NCI-H2081 (cell line): ENCODE measurements around the gene BRCA2.
"Not testable (repeated sequence)": the region's sequence is repeated elsewhere in the genome, so short reads cannot be mapped to it uniquely, and the experiment has no call there.

ENCODE experiments used
- DNase-seq, 2 experiments: peaks; one replicate each; lab custom pipeline; 2025; lab: John Stamatoyannopoulos, UW

BRCA2 gene

GRCh38 chr13:32311188-32311897 is 4.0 kb upstream of the BRCA2 start:
- DNase-seq: no peak

- no peak for DNase-seq
These were observed 754 bp upstream of the BRCA2 start for GRCh38 chr13:32314271-32315237.

- peak in 1 of 2 experiments; percentile 63 for DNase-seq
These were observed 676 bp downstream of the BRCA2 start for GRCh38 chr13:32316028-32316339.

GRCh38 chr13:32316501-32316900 is 1.2 kb downstream of the BRCA2 start:
- DNase-seq: no peak

- DNase-seq: no peak
These were observed 2.6 kb downstream of the BRCA2 start for GRCh38 chr13:32317716-32318465.

GRCh38 chr13:32320528-32320927 is 5.2 kb downstream of the BRCA2 start:
- DNase-seq: no peak

- no peak for DNase-seq
These were observed 8.6 kb downstream of the BRCA2 start for GRCh38 chr13:32323912-32324311.

GRCh38 chr13:32330441-32330840 is 15.1 kb downstream of the BRCA2 start:
- DNase-seq: no peak

GRCh38 chr13:32334671-32335070 is 19.4 kb downstream of the BRCA2 start:
- no peak for DNase-seq

GRCh38 chr13:32340914-32341313 is 25.6 kb downstream of the BRCA2 start:
- DNase-seq: no peak

GRCh38 chr13:32347651-32348050 is 32.3 kb downstream of the BRCA2 start:
- no peak for DNase-seq

GRCh38 chr13:32350839-32351441 is 35.6 kb downstream of the BRCA2 start:
- DNase-seq: not testable (repeated sequence)

GRCh38 chr13:32354040-32354439 is 38.7 kb downstream of the BRCA2 start:
- DNase-seq: no peak

GRCh38 chr13:32355935-32356334 is 40.6 kb downstream of the BRCA2 start:
- not testable (repeated sequence) for DNase-seq

- no peak for DNase-seq
These were observed 47.3 kb downstream of the BRCA2 start for GRCh38 chr13:32362574-32362973.

GRCh38 chr13:32370805-32371204 is 55.5 kb downstream of the BRCA2 start:
- DNase-seq: no peak

GRCh38 chr13:32376642-32377415 is 61.5 kb downstream of the BRCA2 start:
- no peak for DNase-seq

GRCh38 chr13:32378012-32378411 is 62.7 kb downstream of the BRCA2 start:
- no peak for DNase-seq

- peak in 1 of 2 experiments; percentile 18 for DNase-seq
These were observed 66.2 kb downstream of the BRCA2 start for GRCh38 chr13:32381539-32381938.

GRCh38 chr13:32383836-32384618 is 68.7 kb downstream of the BRCA2 start:
- no peak for DNase-seq
